GM19351 (cell line): Measurements from ENCODE around the gene PEX10.
"Not testable (repeated sequence)": the region's sequence is repeated elsewhere in the genome, so short reads cannot be mapped to it uniquely, and the experiment has no call there.

Experiments
- ATAC-seq: cut with Tn5 transposase; IDR thresholded peaks from one replicate; pipeline ENCODE4 v1.9.1; 2021; ENCODE audit warnings: mild to moderate bottlenecking, moderate library complexity; ENCODE audit not compliant: unreplicated experiment

Gene PEX10

DNA sequence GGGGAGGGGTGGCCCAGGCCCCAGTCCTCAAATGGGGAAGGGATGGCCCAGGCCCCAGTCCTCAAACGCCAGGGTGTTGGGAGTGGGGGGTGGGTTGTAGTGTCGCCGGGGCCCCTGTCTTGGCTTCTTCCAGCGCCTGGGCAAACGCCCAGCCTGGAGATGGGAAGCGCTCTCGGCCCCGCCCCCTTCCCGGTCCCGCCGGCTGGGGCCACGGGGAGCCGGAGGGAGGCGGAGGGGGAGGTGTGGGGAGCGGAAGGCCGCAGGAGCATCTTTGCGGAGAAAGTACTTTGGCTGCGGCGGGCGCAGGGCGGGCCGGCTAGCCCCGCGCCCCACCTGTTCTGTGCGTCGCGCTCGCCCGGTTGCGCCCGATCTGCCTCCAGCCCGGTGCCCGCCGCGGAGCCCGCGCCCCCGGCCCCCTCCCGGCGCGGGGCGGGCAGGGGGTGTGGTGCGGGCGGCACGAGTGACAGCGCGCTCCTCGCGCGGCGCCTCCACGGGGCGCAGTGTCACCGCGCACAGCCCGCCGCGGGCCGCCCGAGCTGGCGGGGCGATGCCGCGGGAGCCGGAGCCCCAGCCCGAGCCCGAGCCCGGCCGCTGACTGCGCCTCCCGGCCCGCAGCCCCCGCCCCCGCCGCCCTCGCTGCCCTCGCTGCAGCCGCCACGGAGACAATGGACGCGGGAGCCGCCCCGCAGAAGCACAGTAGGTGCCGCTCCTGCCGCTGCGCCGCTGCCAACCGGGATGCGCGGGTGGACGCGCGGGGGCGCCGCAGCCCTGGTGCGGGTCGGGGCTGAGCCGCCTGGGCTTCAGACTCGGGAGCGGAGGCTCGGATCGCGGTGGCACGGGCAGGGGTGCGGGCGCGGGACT is 31.1 kb upstream of the PEX10 start:
- ATAC-seq, result no peak

GRCh38 chr1:2442661-2443060 is 30.3 kb upstream of the PEX10 start:
- no peak for ATAC-seq

- no peak for ATAC-seq
Observed at GRCh38 chr1:2441746-2442145, 29.4 kb upstream of the PEX10 start.

GRCh38 chr1:2440346-2440745 is 28.0 kb upstream of the PEX10 start:
- ATAC-seq, result not testable (repeated sequence)

- no peak for ATAC-seq
Observed at GRCh38 chr1:2439369-2439768, 27.0 kb upstream of the PEX10 start.

GRCh38 chr1:2438641-2439040 is 26.3 kb upstream of the PEX10 start:
- ATAC-seq, result no peak

DNA sequence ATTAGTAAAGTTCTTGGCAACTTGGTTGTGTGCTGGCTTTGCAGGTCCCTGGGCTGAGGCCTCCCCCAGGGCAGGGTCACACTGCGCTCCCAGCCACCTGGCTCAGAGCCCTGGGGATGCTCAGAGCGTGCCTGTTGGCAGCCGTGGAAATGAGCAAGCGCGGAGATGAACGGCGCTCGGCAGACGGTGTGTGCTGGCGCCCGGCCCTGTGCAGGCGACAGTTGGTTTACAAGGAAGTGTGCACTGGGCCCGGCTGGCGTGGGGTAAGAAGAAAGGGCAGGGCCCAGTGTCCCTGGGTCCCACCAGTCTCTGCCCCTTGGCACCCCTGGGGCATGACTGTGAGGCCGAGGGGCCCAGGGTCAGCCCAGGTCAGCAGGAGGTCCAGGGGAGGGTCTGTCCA is 25.7 kb upstream of the PEX10 start:
- no peak for ATAC-seq

GRCh38 chr1:2437617-2438016 is 25.3 kb upstream of the PEX10 start:
- ATAC-seq, result no peak

DNA sequence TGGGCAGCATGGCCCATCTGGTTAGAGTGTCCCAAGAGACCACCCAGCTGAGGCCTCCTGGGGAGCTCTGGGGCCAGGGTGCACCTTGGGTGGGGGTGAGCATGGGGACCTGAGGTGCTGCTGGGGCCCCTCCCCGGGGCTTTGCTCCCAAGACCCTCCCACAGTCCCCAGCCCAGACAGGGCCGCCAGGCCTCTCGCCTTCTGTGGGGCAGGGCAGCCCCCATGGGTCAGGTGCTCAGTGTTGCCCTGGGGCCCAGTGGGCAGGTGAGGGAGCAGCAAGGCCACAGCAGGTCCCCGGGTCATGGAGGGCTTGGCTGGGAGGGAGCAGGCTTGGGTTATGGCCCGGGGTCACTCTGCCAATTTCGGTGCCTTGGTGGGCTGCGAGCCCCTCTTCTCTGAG is 24.5 kb upstream of the PEX10 start:
- ATAC-seq, result no peak

DNA sequence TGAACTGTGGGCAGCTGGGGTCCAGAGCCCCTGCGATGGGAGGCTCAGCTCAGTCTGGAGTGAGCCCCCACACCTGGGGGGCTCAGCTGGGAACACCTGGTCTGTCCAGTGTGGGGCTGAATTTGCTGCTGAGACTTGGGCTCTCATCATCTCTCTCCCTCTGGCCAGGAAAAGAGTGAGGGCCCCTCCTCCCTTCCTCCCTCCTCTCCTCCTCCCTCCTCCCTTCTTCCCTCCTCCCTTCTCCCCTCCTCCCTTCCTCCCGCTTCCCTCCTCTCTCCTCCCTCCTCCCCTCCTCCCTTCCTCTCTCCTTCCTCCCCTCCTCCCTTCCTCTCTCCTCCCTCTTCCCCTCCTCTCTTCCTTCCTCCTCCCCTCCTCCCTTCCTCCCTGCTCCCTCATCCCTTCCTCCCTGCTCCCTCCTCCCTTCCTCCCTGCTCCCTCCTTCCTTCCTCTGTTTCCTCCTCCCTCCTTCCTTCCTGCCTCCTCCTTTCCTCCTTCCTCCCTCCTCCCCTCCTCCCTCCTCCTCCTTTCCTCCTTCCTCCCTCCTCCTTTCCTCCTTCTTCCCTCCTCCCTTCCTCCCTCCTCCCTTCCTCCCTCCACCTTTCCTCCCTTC is 23.5 kb upstream of the PEX10 start:
- no peak for ATAC-seq

- ATAC-seq, result no peak
Observed at GRCh38 chr1:2435091-2435490, 22.7 kb upstream of the PEX10 start.

DNA sequence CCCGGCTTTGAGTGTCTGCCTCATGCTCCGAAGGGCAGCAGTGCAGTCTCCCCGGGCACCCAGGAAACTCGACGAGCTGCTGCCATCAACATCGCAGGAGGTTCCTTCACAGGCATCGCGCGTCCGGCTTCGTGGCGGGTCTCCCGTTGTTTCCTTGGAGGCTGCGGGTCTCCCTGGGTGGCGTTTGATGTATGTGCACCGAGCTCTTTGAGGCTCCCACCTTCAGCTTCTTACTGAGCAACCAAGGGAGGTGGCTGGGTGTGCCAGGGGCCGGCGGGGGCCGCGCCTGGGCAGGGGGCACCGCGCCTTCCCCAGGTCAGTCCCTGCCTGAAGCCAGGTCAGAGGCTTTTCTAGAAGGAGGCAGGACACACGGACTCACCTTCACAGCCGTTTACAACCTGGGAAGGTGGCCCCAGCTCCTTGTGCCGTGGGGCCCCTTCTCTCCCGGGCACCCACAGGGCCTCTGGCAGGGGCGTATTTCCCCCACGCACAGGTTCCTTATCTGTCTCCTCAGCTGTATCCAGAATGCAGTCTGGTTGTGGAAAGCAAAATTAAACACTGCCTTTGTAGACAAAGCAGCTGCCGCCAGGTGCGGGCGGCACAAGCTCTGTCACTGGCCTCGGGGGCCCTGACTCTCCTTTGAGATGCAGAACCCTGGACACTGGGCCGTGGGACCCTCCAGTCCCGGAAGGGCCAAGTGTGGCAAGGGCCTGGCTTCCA is 21.7 kb upstream of the PEX10 start:
- ATAC-seq, result no peak

GRCh38 chr1:2433196-2433595 is 20.8 kb upstream of the PEX10 start:
- ATAC-seq, result no peak

DNA sequence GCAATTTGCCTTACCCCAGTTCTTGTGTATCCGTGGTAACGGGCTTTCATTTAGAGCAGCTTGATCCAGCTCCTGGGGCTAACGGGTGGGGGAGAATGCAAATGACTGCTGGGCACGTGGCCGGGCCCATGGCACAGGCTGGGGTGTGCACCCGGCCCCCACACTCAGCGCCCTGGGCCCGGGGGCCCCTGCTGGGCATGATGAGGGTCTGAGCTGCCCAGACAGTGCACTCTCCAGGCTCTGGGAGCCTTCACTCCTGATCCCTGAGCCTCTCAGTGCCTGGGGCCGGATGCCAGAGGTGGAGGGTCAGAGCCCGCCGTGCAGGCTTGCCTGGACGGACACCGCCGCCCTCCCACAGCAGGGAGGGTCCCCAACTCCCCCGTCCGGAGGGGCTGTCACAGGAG is 20.1 kb upstream of the PEX10 start:
- no peak for ATAC-seq

- no peak for ATAC-seq
Observed at GRCh38 chr1:2431518-2431917, 19.2 kb upstream of the PEX10 start.

DNA sequence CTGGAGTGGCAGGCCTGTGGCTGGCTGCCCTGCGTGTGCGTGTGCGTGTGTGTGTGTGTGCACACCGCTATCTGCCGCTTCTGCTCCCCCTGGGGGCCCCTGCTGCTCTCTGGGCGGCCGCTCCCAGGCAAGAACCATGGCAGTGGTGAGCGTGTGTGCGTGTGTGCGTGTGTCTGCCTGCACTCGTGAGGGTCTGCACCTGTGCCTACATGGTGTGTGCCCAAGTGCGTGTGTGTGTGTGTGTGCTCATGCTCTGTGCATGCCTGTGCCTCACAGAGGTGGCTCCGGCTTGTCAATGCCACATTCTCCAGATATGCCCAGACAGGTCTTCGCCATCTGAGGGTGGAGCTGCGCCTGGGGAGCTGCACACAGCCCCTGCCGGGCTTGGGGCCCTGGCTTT is 18.7 kb upstream of the PEX10 start:
- ATAC-seq, result no peak

DNA sequence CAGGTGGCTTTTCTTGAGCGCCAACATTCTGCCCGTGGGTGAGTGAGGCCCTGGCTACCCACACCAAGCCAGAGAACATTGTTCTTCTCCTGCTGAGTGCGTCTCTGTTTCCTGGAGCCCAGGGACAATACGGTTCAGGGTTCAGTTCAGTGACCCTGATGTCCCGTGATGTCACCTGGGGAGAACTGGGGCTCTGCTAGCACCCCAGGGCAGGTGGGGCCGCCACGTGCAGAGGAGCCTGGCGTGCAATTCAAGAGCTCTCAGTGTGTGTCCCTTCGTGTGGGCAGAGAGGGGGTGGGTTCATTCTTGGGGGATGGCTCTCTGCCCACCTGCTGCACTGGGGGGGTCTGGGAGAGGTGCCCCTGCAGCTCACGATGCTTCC is 18.2 kb upstream of the PEX10 start:
- ATAC-seq, result no peak

- ATAC-seq, result no peak
Observed at GRCh38 chr1:2429780-2430591, 17.6 kb upstream of the PEX10 start.

- no peak for ATAC-seq
Observed at GRCh38 chr1:2428490-2428889, 16.1 kb upstream of the PEX10 start.

GRCh38 chr1:2427976-2428375 is 15.6 kb upstream of the PEX10 start:
- no peak for ATAC-seq

- ATAC-seq, result no peak
Observed at GRCh38 chr1:2427051-2427450, 14.7 kb upstream of the PEX10 start.
